Measurements from ENCODE around the gene CCL7.

CCL7 gene

DNA sequence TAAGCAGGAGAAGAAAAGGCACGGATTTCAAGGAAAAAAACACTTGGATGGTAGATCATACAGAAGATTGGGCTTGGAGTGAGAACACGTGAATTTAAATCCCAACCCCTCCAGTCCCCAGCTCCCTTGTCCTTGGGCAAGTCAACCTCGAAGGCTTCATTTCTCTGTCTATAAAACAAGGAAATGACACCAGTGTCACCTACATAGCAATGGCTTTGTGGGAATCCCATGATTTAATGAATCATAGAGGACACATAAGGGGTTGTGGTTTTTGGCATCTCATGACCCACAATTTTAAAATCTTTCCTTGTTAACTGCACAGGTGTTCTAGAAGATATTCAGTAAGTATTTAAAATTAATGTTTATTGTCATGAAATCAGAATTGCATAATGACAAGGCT lies 23.1 kb upstream of the CCL7 start:
- DNase-seq (ENCODE audit: low read depth) = no peak

DNA sequence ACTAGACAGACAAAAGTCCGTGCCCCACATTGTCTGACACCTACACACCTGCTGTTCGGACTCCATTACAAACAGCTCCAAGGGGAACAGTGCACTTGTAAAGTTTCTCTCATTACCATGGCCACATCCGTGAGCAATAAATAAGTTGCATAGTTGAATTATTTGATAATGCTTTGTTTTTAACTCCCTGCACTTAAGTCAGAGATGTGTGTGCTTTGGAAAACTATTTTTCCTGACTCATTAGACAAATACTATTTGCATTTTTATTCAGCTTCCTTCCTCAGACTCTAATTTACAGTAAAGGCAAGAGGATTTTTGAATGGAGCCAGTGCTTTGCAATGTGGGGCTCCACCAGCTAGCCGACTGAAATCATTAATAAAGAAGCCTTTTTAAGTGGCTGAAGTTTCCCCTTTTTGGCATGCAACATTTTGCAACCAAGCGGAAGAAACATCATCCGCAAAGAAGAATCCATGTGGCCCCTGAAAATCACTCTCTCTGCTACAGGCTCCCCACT lies 21.5 kb upstream of the CCL7 start:
- DNase-seq (ENCODE audit: low read depth) = peak; percentile 63

DNA sequence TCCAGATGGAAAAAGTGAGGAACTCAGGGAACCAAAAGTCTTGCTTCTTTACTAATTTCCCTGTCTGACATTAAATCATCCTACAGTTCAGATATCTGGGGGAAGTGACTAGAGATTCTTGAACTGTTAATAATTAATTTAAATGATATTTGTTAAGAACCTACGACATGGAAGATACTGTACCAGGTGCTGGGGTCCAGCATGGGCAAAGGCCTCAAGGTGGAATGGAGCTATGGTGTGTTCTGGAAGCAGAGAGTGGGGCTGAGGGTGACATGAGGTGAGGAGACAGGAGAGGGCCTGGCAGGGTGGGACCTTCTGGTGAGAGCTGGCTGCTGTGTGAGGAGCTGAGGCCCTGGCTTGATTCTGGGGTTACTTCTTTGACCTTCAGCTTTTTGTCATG lies 21.0 kb upstream of the CCL7 start:
- DNase-seq (ENCODE audit: low read depth) = no peak

DNA sequence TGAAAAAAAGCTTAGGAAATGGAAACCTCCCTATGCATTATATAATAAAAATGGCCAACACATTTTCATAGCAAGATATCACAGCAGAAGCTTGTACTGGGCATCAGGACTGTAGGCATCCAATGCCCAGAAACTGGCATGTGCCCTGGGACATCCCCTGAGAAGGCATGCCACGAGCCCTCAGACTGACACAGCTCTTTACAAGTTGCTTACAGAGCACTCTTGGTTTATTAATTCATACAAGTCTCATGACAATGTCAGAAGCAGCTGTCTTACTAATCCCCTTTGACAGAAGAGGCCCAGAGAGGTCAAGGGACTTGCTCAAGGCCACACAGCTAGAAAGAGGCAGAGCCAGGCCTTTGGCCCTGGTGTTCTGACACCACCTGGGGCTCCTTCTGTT lies 20.5 kb upstream of the CCL7 start:
- no peak for DNase-seq (ENCODE audit: low read depth)

DNA sequence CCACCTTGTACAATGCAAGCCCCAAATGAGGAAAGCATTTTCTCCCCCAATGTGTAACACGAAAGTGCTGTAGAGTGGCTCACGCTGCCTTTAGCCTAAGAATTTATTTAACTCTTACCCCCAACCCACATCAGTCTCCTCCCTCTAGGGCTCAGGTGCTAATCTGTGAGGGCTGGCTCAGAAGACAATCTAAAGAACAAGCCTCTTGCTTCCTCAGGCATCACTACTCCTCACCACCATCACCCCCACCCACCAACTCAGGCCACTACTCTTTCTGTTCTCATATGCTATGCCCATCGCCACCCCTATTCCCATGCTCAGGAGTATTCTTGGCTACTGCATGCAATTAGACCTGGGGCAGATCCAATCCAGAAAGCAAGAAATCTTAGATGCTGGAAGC lies 18.8 kb upstream of the CCL7 start:
- DNase-seq (ENCODE audit: low read depth) = no peak

DNA sequence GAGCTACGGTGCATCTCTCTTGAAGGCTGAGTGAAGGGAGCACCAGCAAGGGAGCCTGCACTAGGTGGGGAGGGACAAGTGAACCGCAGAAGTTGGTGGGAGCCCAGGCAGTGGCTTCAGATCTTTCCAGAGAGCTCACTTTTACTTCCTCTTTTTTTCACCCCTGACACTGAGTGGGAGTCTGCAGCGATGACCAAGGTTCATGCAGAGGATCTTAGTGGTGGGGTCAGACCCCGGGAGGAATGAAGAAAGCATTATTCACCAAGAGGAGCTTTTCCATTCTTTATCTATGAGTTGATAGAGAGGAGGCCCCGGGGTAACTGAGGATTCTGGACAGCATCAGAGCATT lies 18.0 kb upstream of the CCL7 start:
- DNase-seq (ENCODE audit: low read depth) = no peak

DNA sequence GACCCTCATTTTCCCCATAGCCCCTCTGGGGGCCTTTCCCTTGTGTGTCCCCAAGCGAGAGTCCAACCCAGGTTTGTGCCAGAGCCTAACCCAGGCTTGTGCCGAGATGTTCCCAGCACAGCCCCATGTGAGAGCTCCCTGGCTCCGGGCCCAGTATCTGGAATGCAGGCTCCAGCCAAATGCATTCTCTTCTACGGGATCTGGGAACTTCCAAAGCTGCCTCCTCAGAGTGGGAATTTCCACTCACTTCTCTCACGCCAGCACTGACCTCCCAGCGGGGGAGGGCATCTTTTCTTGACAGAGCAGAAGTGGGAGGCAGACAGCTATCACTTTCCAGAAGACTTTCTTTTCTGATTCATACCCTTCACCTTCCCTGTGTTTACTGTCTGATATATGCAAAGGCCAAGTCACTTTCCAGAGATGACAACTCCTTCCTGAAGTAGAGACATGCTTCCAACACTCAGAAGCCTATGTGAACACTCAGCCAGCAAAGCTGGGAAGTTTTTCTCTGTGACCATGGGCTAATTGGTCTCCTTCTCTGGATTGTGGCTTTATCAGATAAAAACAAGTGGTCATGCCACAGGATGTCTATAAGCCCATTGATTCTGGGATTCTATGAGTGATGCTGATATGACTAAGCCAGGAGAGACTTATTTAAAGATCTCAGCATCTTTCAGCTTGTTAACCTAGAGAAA lies 17.4 kb upstream of the CCL7 start:
- DNase-seq (ENCODE audit: low read depth) = no peak

DNA sequence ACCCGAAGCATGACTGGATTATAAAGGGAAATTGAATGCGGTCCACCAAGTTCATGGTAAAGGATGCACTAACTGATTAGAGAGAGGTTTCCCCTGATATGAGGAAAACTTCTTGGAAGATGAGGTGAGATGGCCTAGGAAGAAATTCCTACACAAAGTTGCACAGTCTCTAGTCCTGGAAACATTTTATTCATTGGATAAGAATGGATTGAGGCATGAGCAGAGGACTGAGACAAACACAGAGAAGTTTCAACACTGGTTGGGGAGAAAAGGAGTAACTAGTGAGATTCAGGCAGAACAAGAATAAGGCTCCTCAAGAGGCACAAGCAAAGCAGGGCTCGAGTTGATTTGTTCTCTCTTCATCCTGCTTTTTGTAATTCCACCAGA lies 16.9 kb upstream of the CCL7 start:
- no peak for DNase-seq (ENCODE audit: low read depth)

DNA sequence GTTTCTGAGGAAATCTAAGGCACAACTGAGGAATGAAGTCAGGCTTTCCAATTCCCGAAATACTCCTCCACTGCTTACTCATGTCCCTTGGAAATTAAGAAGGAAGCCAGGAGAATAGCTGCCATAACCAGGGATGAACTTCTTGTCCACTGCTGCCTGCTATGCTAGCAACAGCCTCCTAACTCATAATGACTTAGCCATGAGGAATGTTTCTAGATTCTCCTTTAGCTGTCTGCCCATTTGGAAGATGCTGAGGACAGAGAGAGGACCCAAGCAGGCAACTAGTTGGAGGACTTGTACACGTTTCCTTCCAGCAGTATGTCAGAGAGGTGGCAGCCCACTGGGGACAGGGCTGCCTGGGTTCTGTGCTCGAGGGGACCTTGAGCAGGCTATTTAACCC lies 15.9 kb upstream of the CCL7 start:
- DNase-seq (ENCODE audit: low read depth) = no peak

DNA sequence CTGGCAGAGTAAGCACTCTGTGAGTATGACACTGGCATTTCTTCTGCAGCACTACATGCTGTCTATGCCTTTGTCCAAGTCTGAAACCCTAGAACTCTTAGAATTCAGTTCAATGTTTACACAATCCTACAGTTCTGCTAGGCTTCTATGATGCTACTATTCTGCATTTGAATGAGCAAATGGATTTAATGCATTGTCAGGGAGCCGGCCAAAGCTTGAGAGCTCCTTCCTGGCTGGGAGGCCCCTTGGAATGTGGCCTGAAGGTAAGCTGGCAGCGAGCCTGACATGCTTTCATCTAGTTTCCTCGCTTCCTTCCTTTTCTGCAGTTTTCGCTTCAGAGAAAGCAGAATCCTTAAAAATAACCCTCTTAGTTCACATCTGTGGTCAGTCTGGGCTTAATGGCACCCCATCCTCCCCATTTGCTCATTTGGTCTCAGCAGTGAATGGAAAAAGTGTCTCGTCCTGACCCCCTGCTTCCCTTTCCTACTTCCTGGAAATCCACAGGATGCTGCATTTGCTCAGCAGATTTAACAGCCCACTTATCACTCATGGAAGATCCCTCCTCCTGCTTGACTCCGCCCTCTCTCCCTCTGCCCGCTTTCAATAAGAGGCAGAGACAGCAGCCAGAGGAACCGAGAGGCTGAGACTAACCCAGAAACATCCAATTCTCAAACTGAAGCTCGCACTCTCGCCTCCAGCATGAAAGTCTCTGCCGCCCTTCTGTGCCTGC lies 15.2 kb upstream of the CCL7 start, which contains the start of gene CCL2:
Gene CCL2, plus strand, starts transcription at position 635 of the 730 bp plus-strand sequence. Its CDS starts 65 bp downstream, at position 700.
- DNase-seq (ENCODE audit: low read depth) = no peak

DNA sequence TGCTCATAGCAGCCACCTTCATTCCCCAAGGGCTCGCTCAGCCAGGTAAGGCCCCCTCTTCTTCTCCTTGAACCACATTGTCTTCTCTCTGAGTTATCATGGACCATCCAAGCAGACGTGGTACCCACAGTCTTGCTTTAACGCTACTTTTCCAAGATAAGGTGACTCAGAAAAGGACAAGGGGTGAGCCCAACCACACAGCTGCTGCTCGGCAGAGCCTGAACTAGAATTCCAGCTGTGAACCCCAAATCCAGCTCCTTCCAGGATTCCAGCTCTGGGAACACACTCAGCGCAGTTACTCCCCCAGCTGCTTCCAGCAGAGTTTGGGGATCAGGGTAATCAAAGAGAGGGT lies 14.7 kb upstream of the CCL7 start:
- DNase-seq (ENCODE audit: low read depth) = no peak

DNA sequence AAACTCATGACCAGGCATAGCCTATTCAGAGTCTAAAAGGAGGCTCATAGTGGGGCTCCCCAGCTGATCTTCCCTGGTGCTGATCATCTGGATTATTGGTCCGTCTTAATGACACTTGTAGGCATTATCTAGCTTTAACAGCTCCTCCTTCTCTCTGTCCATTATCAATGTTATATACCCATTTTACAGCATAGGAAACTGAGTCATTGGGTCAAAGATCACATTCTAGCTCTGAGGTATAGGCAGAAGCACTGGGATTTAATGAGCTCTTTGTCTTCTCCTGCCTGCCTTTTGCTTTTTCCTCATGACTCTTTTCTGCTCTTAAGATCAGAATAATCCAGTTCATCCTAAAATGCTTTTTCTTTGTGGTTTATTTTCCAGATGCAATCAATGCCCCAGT lies 14.2 kb upstream of the CCL7 start:
- no peak for DNase-seq (ENCODE audit: low read depth)

DNA sequence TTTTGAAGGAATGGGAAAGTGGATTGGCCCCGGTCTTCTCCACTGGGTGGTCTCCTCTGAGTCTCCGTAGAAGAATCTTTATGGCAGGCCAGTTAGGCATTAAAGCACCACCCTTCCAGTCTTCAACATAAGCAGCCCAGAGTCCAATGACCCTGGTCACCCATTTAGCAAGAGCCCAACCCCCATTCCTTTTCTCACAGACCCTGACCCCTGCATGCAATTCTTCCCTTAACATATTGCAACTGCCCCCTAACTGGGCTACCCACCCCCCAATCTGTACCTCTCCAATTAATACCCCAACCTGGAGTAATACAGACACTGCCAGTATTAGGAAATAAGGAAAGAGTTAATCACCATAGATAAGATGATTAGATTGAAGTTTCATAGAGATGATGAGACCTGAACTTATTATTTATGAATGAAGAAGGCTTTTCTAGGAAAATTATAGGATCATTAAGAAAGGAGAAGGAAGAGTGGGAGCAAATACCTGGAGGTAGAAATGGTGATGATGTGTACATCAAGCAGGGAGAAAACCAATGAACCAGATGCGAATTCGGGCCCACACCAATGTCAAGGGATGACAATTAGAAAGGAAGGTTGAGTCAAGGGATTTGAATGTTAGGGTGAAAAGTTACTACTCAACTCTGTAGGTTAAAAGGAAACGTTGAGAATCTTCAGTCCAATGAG lies 12.6 kb upstream of the CCL7 start:
- DNase-seq (ENCODE audit: low read depth) = no peak

DNA sequence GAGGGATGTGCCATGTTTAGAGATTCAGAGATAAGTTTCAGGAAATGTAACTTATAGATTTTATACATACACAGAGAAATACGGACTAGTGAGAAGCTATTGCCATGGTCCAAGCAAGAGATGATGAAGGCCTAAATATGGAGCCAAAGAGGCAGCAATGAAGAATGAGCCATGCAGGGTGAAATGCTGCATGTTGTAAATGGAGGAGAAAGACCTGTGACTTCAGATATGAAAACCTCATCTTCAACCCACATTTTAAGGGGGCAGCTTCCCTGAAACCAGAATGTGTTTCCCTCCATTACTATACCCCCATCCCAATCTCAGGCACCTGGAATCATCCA lies 12.1 kb upstream of the CCL7 start:
- DNase-seq (ENCODE audit: low read depth) = no peak

DNA sequence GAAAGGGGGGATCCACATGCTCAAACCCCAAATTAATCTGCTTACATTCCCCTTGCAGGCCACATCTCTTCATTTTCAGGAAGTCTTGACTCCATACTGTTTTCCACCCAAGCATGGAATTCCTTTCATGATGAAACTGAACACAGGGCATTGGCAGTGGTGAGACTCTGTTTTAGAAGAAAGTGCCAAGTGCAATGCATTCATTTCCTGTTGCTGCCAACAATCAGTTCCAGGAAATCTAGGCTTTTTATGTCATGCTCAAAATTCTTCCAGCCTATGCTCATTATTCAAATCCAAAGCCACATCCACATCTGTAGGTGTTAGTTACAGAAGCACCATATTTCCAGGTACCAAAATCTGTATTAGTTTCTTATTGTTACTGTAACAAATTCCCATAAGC lies 10.9 kb upstream of the CCL7 start:
- DNase-seq (ENCODE audit: low read depth) = no peak

DNA sequence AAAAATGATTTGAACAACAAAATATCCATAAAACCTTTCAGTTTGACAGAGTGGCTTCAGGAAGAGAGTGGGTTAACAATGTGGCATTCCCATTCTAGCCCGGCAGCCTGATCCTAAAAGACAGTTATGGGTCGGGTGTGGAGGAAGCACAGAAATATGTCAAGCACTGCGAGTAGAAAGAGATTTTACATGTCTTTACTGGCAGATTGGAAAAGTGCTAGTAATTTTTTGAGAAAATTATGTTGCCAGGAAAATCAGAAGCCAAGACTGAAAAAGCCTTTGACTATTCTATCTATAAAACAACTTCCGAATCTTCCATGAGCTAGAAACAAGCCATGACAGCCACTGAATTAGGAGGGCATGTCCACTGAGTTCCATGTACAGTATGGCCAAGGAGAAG lies 9.2 kb upstream of the CCL7 start:
- no peak for DNase-seq (ENCODE audit: low read depth)

DNA sequence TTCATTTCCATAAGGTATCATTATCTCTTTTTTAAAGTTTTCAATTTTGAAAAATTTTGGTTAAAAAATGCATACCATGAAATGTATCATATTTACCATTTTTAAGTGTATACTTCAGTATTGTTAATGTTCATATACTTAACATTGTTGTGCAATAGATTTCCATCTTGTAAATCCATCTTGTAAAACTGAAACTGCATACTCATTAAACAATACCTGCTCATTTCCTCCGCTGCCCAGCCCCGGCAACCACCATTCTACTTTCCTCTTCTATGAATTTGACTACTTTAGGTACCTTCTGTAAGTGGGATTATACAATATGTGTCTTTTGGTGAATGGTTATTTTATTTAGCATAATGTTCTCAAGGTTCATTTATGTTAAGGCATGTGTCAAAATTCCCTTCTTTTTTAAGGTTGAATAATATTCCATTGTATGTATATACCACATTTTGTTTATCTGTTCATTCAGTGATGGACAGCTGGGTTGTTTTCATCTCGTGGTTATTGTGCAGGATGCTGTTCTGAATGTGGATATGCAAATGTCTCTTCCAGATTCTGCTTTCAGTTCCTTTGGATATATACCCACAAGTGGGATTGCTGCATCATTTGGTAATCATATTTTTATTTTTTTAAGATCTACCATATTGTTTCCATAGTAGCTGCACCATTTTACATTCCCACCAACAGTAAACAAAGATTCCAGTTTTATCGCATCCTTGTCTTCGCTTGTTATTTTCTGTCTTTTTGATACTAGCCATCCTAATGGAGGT lies 8.3 kb upstream of the CCL7 start:
- no peak for DNase-seq (ENCODE audit: low read depth)

DNA sequence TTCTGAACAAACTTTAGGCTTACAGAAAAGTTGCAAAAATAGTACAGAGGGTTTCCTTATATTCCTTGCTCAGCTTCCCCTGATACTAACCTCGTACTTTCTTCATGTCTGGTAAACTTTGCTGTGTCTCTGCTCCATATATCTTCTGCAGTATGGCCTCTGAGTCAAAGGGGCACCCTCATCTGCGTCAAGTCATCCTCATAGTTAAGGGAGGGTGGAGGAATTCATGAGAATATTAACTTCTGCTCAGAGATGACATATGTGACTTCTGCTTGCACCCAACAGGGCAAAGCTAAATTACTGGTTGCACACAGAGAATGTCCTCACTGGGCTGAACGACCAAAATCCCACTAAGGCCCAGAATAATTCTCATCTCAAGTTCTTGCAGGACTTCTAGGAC lies 4.3 kb upstream of the CCL7 start:
- no peak for DNase-seq (ENCODE audit: low read depth)

DNA sequence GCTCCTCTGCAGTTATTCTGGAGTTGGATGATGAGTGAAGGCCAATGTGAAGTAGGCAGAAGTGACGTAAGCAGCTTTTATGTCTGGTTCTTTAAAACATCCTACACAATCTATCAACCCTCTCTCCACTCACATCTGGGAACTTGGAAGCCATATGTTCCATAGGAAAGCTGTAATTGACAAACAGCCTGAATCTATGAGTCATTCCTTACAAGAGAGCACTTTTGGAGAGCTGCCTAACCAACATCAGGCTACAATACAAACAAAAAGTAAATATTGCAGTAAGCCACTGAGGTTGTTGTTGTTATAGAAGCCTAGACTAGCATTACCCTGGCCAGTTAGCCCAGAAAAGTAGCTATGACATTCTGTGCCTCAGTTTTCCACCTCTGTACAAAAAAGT lies 5.9 kb downstream of the CCL7 start:
- DNase-seq (ENCODE audit: low read depth) = no peak

DNA sequence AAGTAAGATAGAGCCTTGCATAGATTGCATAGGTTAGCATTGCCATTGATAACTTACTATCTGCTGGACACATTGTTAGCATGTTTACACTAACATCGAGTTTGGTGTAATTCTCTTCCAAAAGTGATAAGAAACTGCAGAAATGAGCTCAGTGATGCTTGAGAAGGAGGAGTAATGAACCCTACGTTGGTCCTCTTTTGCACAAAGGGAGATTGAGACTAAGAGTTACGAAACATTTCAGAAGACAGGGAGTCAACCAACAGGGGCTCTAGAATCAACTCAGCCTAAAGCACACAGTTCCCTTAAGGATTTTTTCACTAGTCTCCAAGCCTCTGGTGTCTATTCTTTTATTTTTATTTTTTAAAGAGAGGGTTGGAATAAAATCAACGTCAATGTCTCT lies 6.8 kb downstream of the CCL7 start:
- no peak for DNase-seq (ENCODE audit: low read depth)

DNA sequence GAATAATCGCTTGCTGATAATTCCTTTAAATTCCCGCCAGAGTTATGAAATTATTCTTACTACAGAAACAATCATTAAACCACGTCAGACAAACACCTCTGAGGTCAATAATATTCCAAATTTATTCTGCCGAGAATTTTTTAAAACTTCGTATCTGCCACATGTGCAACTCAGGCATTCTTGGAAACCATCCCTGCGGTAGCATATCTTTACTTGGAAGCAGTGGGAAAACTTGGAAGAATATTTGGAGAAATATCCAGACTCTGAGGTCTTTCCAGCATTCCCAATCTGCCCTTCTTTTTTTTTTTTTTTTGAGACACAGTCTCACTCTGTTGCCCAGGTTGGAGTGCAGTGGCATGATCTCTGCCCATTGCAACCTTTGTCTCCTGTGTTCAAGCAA lies 13.6 kb downstream of the CCL7 start:
- no peak for DNase-seq (ENCODE audit: low read depth)

DNA sequence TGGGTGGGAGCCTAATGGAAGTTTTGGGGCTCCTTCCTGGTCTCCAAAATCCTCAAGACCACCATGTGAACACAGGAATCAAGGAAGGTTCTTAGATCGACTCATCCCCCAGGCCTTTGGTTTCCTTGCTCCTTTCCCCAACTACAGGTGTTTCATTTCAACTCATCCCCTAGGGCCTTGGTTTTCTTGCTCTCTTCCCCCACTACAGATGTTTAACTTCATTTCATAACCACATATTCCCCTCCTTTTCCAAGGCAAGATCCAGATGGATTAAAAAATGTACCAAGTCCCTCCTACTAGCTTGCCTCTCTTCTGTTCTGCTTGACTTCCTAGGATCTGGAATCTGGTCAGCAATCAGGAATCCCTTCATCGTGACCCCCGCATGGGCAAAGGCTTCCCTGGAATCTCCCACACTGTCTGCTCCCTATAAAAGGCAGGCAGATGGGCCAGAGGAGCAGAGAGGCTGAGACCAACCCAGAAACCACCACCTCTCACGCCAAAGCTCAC lies 15.3 kb downstream of the CCL7 start, which contains the start of gene CCL11:
Gene CCL11, plus strand, starts transcription at position 457 of the 507 bp plus-strand sequence. CDS start 67 bp downstream, outside the sequence.
- no peak for DNase-seq (ENCODE audit: low read depth)

All from non-pigmented ciliary epithelial cell (primary cell).